GM19351 (cell line): ENCODE data around the gene MFN2.
"Not testable (repeated sequence)": the region's sequence is repeated elsewhere in the genome, so short reads cannot be mapped to it uniquely, and the experiment has no call there.

Source experiments
- ATAC-seq: cut with Tn5 transposase; IDR thresholded peaks from one replicate; pipeline ENCODE4 v1.9.1; 2021; ENCODE audit warnings: mild to moderate bottlenecking, moderate library complexity; ENCODE audit not compliant: unreplicated experiment

The MFN2 gene

GRCh38 chr1:11997081-11997850 lies 17.0 kb downstream of the MFN2 start:
- ATAC-seq: no peak

DNA sequence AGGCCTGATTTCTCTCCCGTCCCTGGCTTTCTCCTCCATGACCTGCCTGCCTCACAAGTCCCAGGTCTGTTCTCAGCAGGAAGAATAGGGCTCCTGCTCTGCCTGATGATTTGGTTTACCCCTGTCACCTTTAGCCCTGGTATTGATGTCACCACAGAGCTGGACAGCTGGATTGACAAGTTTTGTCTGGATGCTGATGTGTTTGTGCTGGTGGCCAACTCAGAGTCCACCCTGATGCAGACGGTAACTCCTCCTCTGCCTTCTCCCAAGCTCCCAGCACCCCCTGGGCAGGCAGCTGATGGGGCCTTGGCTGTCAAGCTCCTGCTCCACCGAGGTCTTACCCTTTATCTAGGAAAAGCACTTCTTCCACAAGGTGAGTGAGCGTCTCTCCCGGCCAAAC lies 18.4 kb downstream of the MFN2 start:
- ATAC-seq: no peak

DNA sequence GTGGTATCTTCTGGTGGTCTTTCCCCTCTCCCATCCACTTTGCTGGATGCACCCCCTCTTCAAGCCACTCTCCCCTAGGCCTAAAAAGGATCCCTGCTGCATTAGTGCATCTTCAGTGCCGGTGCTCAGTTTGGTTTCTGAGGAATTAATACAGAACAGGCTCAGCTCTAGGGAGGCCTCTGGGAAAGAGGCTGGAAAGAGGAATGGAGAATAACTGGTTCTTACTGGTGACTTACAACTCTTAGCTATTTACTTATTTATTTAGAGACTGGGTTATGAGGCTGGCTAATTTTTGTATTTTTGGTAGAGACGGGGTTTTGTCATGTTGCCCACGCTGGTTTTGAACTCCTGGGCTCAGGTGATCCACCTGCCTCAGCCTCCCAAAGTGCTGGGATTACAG lies 19.0 kb downstream of the MFN2 start:
- no peak for ATAC-seq

- ATAC-seq: no peak
Observed at GRCh38 chr1:12001249-12001917, 21.1 kb downstream of the MFN2 start.

- no peak for ATAC-seq
Observed at GRCh38 chr1:12001996-12002493, 21.8 kb downstream of the MFN2 start.

- ATAC-seq: no peak
Observed at GRCh38 chr1:12003762-12004161, 23.5 kb downstream of the MFN2 start.

GRCh38 chr1:12005488-12006166 lies 25.4 kb downstream of the MFN2 start:
- ATAC-seq: no peak

DNA sequence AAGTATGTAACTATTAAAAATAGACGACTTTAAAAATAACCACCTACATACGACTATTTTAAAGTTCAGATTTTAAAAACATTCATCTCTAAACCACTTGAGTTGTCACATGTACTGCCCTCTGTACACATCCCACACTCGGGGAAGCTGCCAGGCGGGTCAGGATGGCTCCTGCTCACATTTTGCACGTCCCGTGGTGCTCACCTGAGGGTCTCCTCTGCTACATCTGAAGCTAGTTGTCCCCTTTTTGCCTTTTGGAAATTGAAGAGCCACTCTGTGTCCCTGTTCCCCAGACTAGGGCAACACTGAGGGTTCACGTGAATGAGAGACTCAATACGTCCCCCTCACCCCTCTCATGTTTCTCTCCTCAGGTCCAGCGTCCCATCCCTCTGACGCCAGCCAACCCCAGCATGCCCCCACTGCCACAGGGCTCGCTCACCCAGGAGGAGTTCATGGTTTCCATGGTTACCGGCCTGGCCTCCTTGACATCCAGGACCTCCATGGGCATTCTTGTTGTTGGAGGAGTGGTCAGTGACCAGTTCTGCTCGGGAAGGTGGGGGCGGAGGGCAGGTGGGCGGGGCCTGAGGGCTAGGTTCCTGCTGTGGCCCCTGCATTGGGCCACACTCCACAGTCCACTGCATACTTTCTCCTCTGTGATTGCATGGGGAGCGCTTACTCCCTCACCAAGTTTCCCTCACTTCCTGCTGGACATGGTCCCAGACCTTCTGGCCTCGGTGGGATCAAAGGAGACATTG lies 26.1 kb downstream of the MFN2 start:
- no peak for ATAC-seq

DNA sequence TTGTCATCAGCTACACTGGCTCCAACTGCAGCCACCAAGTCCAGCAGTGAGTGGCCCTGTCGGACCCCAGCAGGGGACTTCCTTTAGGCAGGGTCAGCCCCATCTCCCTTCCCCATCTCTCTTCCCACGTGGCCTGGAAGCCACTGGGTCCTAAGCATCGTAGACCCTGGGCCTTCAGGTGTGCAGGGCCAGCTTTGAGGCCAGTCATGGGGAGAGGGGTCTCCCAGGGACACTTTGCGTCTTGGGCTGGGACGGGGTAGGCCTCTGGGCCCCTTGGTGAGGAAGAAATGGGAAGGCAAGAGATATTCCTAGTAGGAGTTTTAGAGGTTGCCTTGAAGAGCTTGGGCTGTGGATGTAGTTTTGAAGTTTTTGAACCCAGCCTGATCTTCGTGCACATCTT lies 27.0 kb downstream of the MFN2 start:
- ATAC-seq: no peak

DNA sequence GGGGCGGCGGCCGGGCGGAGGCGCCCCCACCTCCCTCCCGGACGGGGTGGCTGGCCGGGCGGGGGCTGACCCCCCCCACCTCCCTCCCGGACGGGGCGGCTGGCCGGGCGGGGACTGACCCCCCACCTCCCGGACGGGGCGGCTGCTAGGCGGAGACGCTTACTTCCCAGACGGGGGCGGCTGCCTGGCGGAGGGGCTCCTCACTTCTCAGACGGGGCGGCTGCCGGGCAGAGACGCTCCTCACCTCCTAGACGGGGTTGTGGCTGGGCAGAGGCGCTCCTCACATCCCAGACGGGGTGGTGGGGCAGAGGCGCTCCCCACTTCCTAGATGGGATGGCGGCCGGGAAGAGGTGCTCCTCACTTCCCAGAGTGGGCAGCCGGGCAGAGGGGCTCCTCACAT lies 28.1 kb downstream of the MFN2 start:
- ATAC-seq: not testable (repeated sequence)

DNA sequence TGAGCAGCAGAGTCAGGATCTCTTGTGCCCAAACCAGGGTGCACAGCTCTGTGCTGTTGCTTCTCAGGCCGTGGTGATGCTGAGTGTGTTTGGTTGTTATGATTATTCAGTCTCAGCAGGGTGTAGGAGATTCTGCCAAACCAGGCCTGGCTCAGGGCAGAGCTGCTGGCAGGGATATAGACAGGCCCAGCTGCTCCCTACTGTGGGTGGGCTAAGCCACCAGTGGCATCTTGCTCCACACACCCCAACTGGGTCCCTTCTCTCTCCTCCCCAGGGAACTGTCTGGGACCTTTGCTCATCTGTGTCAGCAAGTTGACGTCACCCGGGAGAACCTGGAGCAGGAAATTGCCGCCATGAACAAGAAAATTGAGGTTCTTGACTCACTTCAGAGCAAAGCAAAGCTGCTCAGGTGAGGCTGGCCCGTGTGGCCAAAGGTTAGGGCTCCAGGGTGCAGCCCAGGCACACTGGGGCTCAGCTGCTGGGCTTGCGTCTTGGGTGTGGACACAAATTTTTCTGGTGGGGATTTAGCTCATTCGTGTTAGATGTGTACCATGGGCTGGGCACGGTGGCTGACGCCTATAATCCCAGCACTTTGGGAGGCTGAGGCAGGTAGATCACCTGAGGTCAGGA lies 29.2 kb downstream of the MFN2 start:
- no peak for ATAC-seq

- no peak for ATAC-seq
Observed at GRCh38 chr1:12010746-12011570, 30.7 kb downstream of the MFN2 start.

- no peak for ATAC-seq
Observed at GRCh38 chr1:12011998-12012397, 31.8 kb downstream of the MFN2 start.

DNA sequence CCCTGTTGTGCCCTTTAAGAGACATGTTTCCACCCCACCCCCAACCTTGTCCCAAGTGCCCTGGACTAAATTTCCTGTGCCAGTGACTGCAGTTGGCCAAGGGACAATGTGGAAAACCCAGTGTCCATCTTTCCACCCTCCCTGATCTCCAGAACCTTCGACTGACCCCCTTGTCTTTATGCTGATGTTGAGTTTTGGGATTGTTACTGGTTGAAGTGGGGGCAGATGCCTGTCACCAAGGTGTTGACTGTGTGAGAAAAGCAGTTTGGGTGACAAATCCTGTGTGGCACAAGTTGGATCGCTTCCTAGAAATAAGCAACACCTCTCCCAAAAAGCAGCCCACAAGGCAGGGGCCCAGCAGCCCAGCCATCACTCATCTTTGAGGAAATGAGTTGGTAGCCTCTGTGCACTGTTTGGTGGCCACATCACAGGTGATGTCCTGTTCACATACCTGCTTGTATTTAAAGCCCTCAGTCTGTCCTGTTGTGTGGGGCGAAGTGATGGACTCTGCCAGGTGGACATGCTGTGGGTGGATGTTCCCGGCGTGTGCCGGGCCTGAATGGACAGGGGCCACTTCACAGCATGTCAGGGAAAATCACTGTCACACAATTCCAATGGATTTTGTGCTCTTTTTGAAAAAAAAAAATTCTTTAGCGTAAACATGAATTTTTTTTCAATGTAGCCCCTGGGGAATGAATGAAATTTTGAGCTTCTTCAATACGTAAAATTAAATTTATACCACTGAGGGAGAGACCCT lies 32.5 kb downstream of the MFN2 start:
- ATAC-seq: no peak

DNA sequence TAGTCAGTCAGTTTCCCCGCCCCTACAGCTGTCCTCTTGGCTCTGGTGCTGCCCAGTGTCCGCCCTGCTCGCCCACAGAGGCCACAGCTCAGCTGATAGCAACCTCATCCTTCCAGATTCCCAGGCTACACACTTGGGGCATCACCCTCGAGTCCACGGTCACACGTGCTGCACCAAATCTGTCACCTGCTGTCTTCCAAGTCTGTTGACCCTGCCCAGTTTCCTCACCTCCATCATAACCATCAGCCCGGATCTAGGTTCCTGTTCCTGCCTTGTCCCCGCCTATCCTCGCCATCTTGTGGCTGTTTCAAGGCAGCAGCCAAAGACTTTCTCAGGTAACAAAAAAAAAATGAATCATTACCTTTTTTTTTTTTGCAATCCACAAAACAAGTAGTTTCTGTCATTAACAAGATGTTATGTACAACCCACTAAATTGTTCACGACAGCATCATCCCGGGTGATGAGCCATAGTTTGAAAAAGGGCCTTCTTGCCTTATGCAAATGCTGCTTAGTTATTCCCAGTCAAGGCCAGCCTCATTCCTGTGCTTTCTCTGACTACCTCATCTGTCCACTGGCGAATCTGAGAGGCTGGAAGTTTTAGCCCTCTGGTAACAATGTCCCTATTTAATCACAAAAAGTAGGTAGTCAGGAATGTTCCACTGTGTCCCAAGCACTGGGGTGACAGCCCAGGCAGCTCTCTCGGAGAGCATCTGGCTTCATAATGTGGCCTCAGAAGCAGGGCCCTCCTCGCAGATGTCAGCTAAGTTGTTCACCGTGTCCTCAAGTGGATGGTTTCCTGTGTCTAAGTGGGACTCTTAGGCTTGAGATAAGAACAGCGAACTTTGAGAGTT lies 34.1 kb downstream of the MFN2 start:
- no peak for ATAC-seq

- ATAC-seq: no peak
Observed at GRCh38 chr1:12015001-12015491, 34.8 kb downstream of the MFN2 start.

- ATAC-seq: no peak
Observed at GRCh38 chr1:12015499-12015898, 35.3 kb downstream of the MFN2 start.

DNA sequence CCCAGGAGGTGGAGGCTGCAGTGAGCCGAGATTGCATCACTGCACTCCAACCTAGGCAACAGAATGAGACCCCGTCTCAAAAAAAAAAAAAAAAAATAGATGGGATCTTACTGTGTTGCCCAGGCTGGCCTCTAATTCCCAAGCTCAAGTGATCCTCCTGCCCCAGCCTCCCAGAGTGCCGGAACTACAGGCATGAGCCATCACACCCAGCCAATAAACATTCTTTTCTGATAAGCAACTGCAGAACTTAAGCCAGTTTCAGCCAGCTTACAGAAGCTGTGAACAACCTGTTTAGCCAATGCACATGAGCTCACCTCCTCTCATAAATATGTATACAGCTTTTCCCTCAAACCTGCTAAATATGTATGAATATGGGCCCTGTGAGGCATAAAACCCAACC lies 35.9 kb downstream of the MFN2 start:
- no peak for ATAC-seq
